Spleen (tissue), 7 donors: ENCODE measurements around the gene LMO4.

Experiments
- CTCF ChIP-seq, 11 experiments: fragments of 200-600 bp in 7 of 11; fragments of 450-650 bp in 4 of 11; sonication (generic) in 4 of 11; IDR thresholded peaks in 8 of 11; conservative IDR thresholded peaks in 3 of 11; 1 replicate in 7 of 11; 2 replicates in 4 of 11; pipeline versions ENCODE4 v1.4.0 to v1.8.0; 2016 to 2021; ENCODE audit warnings: antibody characterized with exemption in 11 of 11, inconsistent platforms in 4 of 11, mild to moderate bottlenecking in 1 of 11
- POLR2A ChIP-seq, 3 donors: fragments of 450-650 bp; IDR thresholded peaks; one replicate each; pipeline ENCODE4 v1.5.1; 2017; ENCODE audit warnings: antibody characterized with exemption in 3 of 3, mild to moderate bottlenecking in 1 of 3
- POLR2AphosphoS5 ChIP-seq, 3 donors: sonication (generic); formaldehyde crosslinking; IDR thresholded peaks; one replicate each; pipeline ENCODE4 v1.5.1; 2017; ENCODE audit warnings: antibody characterized with exemption in 3 of 3
- donor health status: DM: no; HTN: no; CAD: no; lungs with moderate emphysema.
- donor health status: DM: no; HTN: no; CAD: no.
- donor health status: DM: no; HTN: no; CAD: no.

DNA sequence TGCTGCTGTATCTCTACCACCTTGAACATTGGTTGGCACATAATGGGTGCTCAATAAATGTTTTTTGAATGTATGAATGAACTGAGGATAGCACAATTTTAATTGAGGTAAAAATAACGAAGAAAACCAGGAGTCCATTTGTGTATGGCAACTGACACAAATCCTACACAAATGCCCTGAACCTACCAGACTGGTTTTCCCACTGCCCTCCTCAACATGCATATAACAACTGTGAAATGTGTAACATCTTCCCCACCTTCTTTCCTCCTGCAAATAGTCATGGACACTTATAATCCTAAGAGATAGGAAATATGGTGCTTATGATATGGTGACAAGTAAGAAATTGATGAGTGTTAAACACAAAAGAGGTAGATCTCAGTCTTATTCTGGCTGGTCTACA, 9.9 kb upstream of the LMO4 start:
- no peak for TF ChIP-seq CTCF (IDR thresholded peaks at IDR 0.05 in 8 of 11, conservative IDR thresholded peaks at IDR 0.05 in 3 of 11)
- TF ChIP-seq POLR2AphosphoS5 (IDR thresholded peaks at IDR 0.05), result no peak
- no peak for TF ChIP-seq POLR2A (IDR thresholded peaks at IDR 0.05)
